Retinal pigment epithelial cell (primary cell): Measurements from ENCODE around the gene SNX10.

Experiments used
- DNase-seq: peaks from one replicate; pipeline ENCODE4 v3.0.0-alpha.2; 2010; ENCODE audit warnings: low read depth
- H3K4me3 ChIP-seq: 2 replicates; pipeline ENCODE4 v1.5.1; 2011; ENCODE audit warnings: mild to moderate bottlenecking, low read length, control low read depth, moderate library complexity
- TF ChIP-seq, protein P1 (sequence below): conservative IDR thresholded peaks from 2 replicates; pipeline ENCODE4 v1.5.1; 2011; ENCODE audit warnings: low read depth, low read length, control low read depth, inconsistent platforms

Gene SNX10

GRCh38 chr7:26356929-26357798 lies 65.5 kb downstream of the SNX10 start:
- H3K4me3 ChIP-seq = no peak overlapping the region
- DNase-seq = no peak
- TF ChIP-seq, protein P1, sequence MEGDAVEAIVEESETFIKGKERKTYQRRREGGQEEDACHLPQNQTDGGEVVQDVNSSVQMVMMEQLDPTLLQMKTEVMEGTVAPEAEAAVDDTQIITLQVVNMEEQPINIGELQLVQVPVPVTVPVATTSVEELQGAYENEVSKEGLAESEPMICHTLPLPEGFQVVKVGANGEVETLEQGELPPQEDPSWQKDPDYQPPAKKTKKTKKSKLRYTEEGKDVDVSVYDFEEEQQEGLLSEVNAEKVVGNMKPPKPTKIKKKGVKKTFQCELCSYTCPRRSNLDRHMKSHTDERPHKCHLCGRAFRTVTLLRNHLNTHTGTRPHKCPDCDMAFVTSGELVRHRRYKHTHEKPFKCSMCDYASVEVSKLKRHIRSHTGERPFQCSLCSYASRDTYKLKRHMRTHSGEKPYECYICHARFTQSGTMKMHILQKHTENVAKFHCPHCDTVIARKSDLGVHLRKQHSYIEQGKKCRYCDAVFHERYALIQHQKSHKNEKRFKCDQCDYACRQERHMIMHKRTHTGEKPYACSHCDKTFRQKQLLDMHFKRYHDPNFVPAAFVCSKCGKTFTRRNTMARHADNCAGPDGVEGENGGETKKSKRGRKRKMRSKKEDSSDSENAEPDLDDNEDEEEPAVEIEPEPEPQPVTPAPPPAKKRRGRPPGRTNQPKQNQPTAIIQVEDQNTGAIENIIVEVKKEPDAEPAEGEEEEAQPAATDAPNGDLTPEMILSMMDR = no peak

DNA sequence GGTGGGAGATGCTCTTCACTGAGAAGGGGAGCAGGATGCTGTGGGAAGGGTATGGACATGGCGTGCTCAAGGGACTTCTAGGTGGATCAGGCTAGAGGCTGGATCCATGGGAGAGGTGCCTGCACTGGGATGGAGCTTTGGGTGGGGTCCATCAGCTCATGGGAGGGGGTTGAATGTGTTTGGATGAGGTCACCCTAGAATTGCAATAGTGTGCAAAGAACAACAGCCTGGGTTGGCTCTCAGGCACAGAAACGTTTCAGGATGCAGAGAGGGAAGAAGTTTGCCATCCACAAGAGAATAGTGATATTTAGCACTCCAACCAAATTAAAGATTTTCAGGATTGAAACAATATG lies 66.1 kb downstream of the SNX10 start:
- DNase-seq = no peak
- no peak overlapping the region for H3K4me3 ChIP-seq
- TF ChIP-seq, protein P1 = no peak

DNA sequence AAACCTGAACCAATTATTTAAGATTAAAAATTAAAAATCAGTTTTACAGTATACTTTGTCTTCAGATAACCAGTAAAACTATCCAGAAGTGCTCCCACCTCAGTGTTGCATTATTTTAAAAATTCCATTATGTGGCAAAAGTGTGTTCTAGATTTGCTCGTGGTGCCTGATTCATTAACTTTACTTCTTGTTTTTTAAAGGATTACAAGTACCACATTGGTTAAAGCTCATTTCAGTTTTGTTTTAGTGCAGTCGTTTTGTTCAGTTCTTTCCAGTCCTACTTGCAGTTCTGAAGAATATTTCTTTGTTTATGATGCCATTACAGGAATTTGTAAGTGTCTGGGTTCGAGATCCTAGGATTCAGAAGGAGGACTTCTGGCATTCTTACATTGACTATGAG lies 69.0 kb downstream of the SNX10 start:
- no peak for DNase-seq
- TF ChIP-seq, protein P1 = no peak
- H3K4me3 ChIP-seq = no peak overlapping the region

- H3K4me3 ChIP-seq = no peak overlapping the region
- TF ChIP-seq, protein P1 = no peak
- DNase-seq = no peak
Observed at GRCh38 chr7:26361637-26362036, 70.0 kb downstream of the SNX10 start.

GRCh38 chr7:26363465-26363864 lies 71.8 kb downstream of the SNX10 start:
- no peak overlapping the region for H3K4me3 ChIP-seq
- TF ChIP-seq, protein P1 = no peak
- no peak for DNase-seq

- TF ChIP-seq, protein P1 = peak; percentile 67
- DNase-seq = peak; percentile 41
- H3K4me3 ChIP-seq = no peak overlapping the region
Observed at GRCh38 chr7:26365077-26365900, 73.6 kb downstream of the SNX10 start.

- TF ChIP-seq, protein P1 = no peak
- H3K4me3 ChIP-seq = no peak overlapping the region
- DNase-seq = no peak
Observed at GRCh38 chr7:26365901-26366275, 74.2 kb downstream of the SNX10 start.
